Measurements from ENCODE around the gene MAD1L1. TPM values are rescaled to one million over a fixed set of nuclear protein-coding genes. Genes with fewer than 3 reads are reported as not detected.
A peak's percentile ranks its signal among the peaks of the same experiment; 100 is the strongest.

Gene MAD1L1
- total and polyA plus RNA-seq, 10 donors, result 47.3 to 118 (median 68.2) TPM

GRCh38 chr7:1850111-1850975 lies 382.4 kb downstream of the MAD1L1 start:
- H3K27me3 ChIP-seq (replicated peaks in 1 of 7), result no peaks in the 10 kb centered on the region
- TF ChIP-seq POLR2AphosphoS5 (IDR thresholded peaks at IDR 0.05) (no peak), CTCF (IDR thresholded peaks at IDR 0.05 in 8 of 11, conservative IDR thresholded peaks at IDR 0.05 in 3 of 11) (no peak), POLR2A (IDR thresholded peaks at IDR 0.05) (no peak)
- H3K4me1 ChIP-seq, result peaks cover 0 to 50% (median 8%) of the 10 kb centered on the region in 6 donors
- peaks cover 0 to 70% (median 0%) of the 10 kb centered on the region in 6 donors for H3K36me3 ChIP-seq
- peak; percentile 70 for DNase-seq
- 89 to 96% (median 90%) methylated on average over 29 to 33 of the region's 33 CpGs for WGBS, 5 donors
- no peak overlapping the region for H3K27ac ChIP-seq
- no peaks in the 10 kb centered on the region for H3K9me3 ChIP-seq
- no peak overlapping the region for H3K4me3 ChIP-seq
- intact Hi-C loops (cut with DNase I; ENCODE audit: low total_unique reads), result no loop called here

GRCh38 chr7:1849351-1850041 lies 383.2 kb downstream of the MAD1L1 start:
- Histone ChIP-seq H3K27ac (no peak overlapping the region), H3K36me3 (peaks cover 0 to 79% (median 0%) of the 10 kb centered on the region in 6 donors), H3K4me3 (no peak overlapping the region), H3K9me3 (no peaks in the 10 kb centered on the region), H3K4me1 (peaks cover 0 to 49% (median 5%) of the 10 kb centered on the region in 6 donors), H3K27me3 (replicated peaks in 1 of 7) (no peaks in the 10 kb centered on the region)
- WGBS, 5 donors, result 91 to 96% (median 93%) methylated on average over 32 to 35 of the region's 35 CpGs
- intact Hi-C loops (cut with DNase I; ENCODE audit: low total_unique reads), result no loop called here
- TF ChIP-seq POLR2A (IDR thresholded peaks at IDR 0.05), result no peak
- peak in 1 of 3 donors; percentile 6 for TF ChIP-seq POLR2AphosphoS5 (IDR thresholded peaks at IDR 0.05)
- TF ChIP-seq CTCF (IDR thresholded peaks at IDR 0.05 in 8 of 11, conservative IDR thresholded peaks at IDR 0.05 in 3 of 11), result no peak
- DNase-seq, result peak; percentile 54

DNA sequence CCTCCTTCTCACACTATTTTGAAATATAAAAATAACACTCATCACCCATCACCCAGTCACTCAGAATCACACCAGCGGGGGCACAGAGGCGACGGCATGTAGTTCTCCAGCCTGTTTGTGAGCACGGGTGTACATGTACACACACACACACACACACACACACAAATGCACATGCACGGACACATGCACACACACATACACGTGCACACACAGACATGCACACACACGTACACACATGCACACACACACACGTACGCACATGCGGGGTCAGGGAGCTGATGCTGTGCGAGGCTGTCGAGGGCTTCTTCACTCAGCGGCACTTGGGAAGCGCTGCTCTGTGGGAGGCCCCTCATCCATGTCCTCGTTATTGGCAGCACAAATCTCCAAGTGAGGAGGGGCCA lies 383.8 kb downstream of the MAD1L1 start:
- TF ChIP-seq POLR2A (IDR thresholded peaks at IDR 0.05) (no peak), CTCF (IDR thresholded peaks at IDR 0.05 in 8 of 11, conservative IDR thresholded peaks at IDR 0.05 in 3 of 11) (no peak), POLR2AphosphoS5 (IDR thresholded peaks at IDR 0.05) (no peak)
- Histone ChIP-seq H3K9me3 (no peaks in the 10 kb centered on the region), H3K4me3 (no peak overlapping the region), H3K4me1 (peaks cover 0 to 49% (median 6%) of the 10 kb centered on the region in 6 donors), H3K36me3 (peaks cover 0 to 84% (median 0%) of the 10 kb centered on the region in 6 donors), H3K27me3 (replicated peaks in 1 of 7) (no peaks in the 10 kb centered on the region), H3K27ac (no peak overlapping the region)
- DNase-seq, result peak; percentile 35
- intact Hi-C loops (cut with DNase I; ENCODE audit: low total_unique reads), result no loop called here
- WGBS, 5 donors, result 93 to 96% (median 94%) methylated on average over 12 to 15 of the region's 15 CpGs
